Upper lobe of left lung (tissue), 6 donors: Measurements from ENCODE around the gene CCND1. TPM values are rescaled to one million over a fixed set of nuclear protein-coding genes. Genes with fewer than 3 reads are reported as not detected.

Experiments
- ATAC-seq, 2 donors: fragments of 200-7000 bp; cut with Tn5 transposase; one replicate each; pipeline ENCODE4 v1.9.1; 2022; ENCODE audit warnings: mild to moderate bottlenecking in 2 of 2, moderate library complexity in 2 of 2; ENCODE audit not compliant: low FRiP score in 2 of 2
- DNase-seq, 2 donors: peaks; one replicate each; pipeline ENCODE4 v3.0.0-alpha.2; 2019 to 2020
- H3K27ac ChIP-seq, 4 donors: fragments of 200-600 bp; sonication (generic); one replicate each; pipeline ENCODE4 v1.5.1; 2016 to 2019
- H3K27me3 ChIP-seq, 4 donors: fragments of 200-600 bp; sonication (generic); one replicate each; pipeline ENCODE4 v1.5.1; 2017 to 2019
- H3K36me3 ChIP-seq, 4 donors: fragments of 200-600 bp; sonication (generic); one replicate each; pipeline ENCODE4 v1.5.1; 2016 to 2019
- H3K4me1 ChIP-seq, 4 donors: fragments of 200-600 bp; sonication (generic); one replicate each; pipeline ENCODE4 v1.5.1; 2018 to 2019
- H3K4me3 ChIP-seq, 4 donors: fragments of 200-600 bp; sonication (generic); one replicate each; pipeline ENCODE4 v1.5.1; 2017 to 2019; ENCODE audit warnings: mild to moderate bottlenecking in 2 of 4, moderate library complexity in 1 of 4
- H3K9me3 ChIP-seq, 4 donors: fragments of 200-600 bp; sonication (generic); one replicate each; pipeline ENCODE4 v1.5.1; 2018 to 2019
- EP300 ChIP-seq, 4 donors: sonication (generic); formaldehyde crosslinking; IDR thresholded peaks; one replicate each; pipeline ENCODE4 v1.5.1; 2017; ENCODE audit warnings: antibody characterized with exemption in 4 of 4, control low read depth in 2 of 4
- POLR2A ChIP-seq, 4 donors: fragments of 450-650 bp; IDR thresholded peaks; one replicate each; pipeline ENCODE4 v1.5.1; 2016 to 2017; ENCODE audit warnings: antibody characterized with exemption in 4 of 4, mild to moderate bottlenecking in 2 of 4
- POLR2AphosphoS5 ChIP-seq, 2 donors: sonication (generic); formaldehyde crosslinking; IDR thresholded peaks; one replicate each; pipeline ENCODE4 v1.5.1; 2017; ENCODE audit warnings: antibody characterized with exemption in 2 of 2
- WGBS, 2 donors: methylation state at CpG; one replicate each; pipeline ENCODE4 v1.1.5; 2017 to 2018; 5-methylcytosine and 5-hydroxymethylcytosine counted together
- total RNA-seq, 6 donors: library from RNA; depleted of rRNA in 4 of 6; stranded (reverse); fragments of >200 nt in 4 of 6; gene quantifications; one replicate each; pipeline versions ENCODE4 v1.1.0 to v1.2.1, GENCODE V29; 2016 to 2021
- TF ChIP-seq, protein P1 (sequence below), 6 experiments: fragments of 450-650 bp in 4 of 6; fragments of 200-600 bp in 2 of 6; sonication (generic) in 2 of 6; IDR thresholded peaks; one replicate each; pipeline ENCODE4 v1.5.1; 2016 to 2019; ENCODE audit warnings: antibody characterized with exemption in 6 of 6
- donor health status: DM: no; HTN: no; CAD: no; lungs with moderate emphysema.
- donor health status: DM: no; HTN: yes; CAD: no; lungs with severe emphysema.

CCND1 gene
- total RNA-seq, 6 donors from 2014 or later, result 23.0 to 404 (median 237) TPM

DNA sequence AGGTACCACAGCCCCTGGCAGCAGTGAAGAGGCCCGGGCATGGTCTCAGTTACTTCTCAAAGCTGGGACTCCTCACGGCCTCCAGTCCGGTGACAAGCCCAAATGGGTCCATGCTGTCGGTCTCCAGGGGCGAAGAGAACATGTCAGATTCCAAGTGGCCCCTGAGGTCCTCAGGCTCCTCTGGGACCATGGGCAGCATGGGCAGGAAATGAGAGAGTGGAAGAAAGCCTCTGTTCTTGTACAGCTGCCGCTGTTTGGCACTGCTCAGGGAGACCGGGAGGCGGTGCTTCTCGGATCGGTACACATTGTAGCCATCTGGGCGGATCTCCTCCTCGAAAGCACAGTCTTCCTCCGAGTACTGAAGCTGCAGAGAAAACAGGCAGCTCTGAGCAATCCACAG, 58.3 kb downstream of the CCND1 start:
- no peak for DNase-seq
- Histone ChIP-seq H3K27me3 (peaks cover 0 to 25% (median 17%) of the 10 kb centered on the region in 4 donors), H3K27ac (no peak overlapping the region), H3K9me3 (no peaks in the 10 kb centered on the region), H3K4me3 (no peak overlapping the region), H3K4me1 (peaks cover 4 to 32% (median 13%) of the 10 kb centered on the region in 4 donors), H3K36me3 (no peaks in the 10 kb centered on the region)
- ATAC-seq, result no peak
- TF ChIP-seq POLR2AphosphoS5 (IDR thresholded peaks at IDR 0.05) (no peak), POLR2A (IDR thresholded peaks at IDR 0.05) (no peak)
- 71 to 81% methylated on average over 8 to 13 of the region's 13 CpGs for WGBS, 2 donors

DNA sequence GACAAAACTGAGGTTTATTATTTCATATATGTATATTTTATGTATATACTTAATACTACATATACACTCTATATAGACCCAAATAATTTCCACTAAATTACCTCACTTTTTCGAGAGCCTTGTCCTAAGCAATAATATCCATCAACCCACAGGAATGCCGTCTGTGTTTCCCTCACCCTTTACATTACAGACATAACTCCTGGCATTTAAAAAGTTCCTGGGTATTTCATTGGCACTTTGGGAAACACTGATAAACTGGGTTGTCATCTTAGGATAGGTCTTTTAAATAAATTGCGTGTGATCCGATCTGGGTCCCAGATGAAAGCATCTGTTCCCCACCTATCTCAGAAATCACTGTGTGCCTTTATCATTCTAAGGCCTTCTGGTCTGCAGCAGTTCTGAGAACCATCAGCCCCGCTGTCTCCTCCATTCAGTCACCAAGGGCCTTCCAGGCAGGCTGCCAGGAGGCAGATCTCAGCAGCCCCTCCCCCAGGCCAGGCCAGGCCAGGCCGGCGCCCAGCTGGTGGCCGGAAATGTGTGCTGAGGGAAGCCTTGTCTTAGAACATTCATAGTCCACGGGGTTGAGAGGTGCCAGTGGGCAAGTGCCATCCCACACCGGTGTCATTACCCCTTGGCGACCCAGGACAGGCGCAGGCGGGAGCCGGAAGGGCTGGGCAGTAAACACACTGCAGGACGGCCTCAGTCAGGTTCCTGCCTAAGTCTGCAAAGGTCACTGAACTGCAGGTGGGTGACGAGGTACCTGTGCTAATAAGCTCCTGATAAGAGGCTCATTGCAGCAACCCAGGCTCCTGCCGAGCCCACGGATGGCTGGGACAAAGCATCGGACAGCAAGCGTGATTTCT, 59.6 kb downstream of the CCND1 start:
- H3K36me3 ChIP-seq, result no peaks in the 10 kb centered on the region
- no peak overlapping the region for H3K4me3 ChIP-seq
- H3K27ac ChIP-seq, result no peak overlapping the region
- H3K27me3 ChIP-seq, result peaks cover 0 to 38% (median 27%) of the 10 kb centered on the region in 4 donors
- 34% methylated on average over 9 to 16 of the region's 20 CpGs for WGBS, 2 donors
- DNase-seq (peak; percentile 72 to 83), ATAC-seq (peak; percentile 40 to 69)
- H3K4me1 ChIP-seq, result peaks cover 10 to 44% (median 22%) of the 10 kb centered on the region in 4 donors
- TF ChIP-seq POLR2A (IDR thresholded peaks at IDR 0.05) (no peak), POLR2AphosphoS5 (IDR thresholded peaks at IDR 0.05) (peak in 1 of 2 donors; percentile 17), EP300 (IDR thresholded peaks at IDR 0.05) (no peak)
- TF ChIP-seq, protein P1, sequence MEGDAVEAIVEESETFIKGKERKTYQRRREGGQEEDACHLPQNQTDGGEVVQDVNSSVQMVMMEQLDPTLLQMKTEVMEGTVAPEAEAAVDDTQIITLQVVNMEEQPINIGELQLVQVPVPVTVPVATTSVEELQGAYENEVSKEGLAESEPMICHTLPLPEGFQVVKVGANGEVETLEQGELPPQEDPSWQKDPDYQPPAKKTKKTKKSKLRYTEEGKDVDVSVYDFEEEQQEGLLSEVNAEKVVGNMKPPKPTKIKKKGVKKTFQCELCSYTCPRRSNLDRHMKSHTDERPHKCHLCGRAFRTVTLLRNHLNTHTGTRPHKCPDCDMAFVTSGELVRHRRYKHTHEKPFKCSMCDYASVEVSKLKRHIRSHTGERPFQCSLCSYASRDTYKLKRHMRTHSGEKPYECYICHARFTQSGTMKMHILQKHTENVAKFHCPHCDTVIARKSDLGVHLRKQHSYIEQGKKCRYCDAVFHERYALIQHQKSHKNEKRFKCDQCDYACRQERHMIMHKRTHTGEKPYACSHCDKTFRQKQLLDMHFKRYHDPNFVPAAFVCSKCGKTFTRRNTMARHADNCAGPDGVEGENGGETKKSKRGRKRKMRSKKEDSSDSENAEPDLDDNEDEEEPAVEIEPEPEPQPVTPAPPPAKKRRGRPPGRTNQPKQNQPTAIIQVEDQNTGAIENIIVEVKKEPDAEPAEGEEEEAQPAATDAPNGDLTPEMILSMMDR (IDR thresholded peaks at IDR 0.05), result no peak
- H3K9me3 ChIP-seq, result no peaks in the 10 kb centered on the region

DNA sequence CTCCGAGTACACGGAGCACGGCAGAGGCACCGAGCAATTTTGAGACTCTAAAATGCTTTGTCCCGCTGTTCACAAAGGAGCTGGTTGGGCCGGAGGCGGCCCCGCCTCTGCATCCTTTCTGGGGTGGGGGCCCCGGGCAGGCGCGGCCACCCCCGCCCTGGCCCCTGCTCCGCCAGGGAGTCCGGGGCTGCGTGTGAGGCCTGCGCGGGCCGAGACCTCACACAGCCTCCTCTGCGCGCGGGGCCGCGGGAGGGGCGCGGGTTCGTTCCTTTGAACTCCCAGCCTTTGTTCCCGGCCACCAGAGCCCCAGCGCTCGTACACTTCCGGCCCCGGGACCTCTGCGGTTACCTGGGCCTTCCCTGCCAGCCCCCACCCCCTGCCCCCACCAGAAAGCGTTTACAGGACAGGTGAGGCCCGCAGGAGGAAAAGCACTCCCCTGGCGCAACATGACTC, 61.3 kb downstream of the CCND1 start:
- H3K4me1 ChIP-seq, result peaks cover 10 to 44% (median 22%) of the 10 kb centered on the region in 4 donors
- H3K27ac ChIP-seq, result no peak overlapping the region
- H3K4me3 ChIP-seq, result no peak overlapping the region
- DNase-seq (peak in 1 of 2 donors; percentile 71), ATAC-seq (no peak)
- no peaks in the 10 kb centered on the region for H3K36me3 ChIP-seq
- TF ChIP-seq POLR2AphosphoS5 (IDR thresholded peaks at IDR 0.05) (no peak), EP300 (IDR thresholded peaks at IDR 0.05) (no peak), POLR2A (IDR thresholded peaks at IDR 0.05) (no peak)
- TF ChIP-seq, protein P1 (IDR thresholded peaks at IDR 0.05), result no peak
- WGBS, 2 donors, result 3 to 10% methylated on average over 3 to 26 of the region's 35 CpGs
- no peaks in the 10 kb centered on the region for H3K9me3 ChIP-seq
- peaks cover 0 to 46% (median 27%) of the 10 kb centered on the region in 4 donors for H3K27me3 ChIP-seq

DNA sequence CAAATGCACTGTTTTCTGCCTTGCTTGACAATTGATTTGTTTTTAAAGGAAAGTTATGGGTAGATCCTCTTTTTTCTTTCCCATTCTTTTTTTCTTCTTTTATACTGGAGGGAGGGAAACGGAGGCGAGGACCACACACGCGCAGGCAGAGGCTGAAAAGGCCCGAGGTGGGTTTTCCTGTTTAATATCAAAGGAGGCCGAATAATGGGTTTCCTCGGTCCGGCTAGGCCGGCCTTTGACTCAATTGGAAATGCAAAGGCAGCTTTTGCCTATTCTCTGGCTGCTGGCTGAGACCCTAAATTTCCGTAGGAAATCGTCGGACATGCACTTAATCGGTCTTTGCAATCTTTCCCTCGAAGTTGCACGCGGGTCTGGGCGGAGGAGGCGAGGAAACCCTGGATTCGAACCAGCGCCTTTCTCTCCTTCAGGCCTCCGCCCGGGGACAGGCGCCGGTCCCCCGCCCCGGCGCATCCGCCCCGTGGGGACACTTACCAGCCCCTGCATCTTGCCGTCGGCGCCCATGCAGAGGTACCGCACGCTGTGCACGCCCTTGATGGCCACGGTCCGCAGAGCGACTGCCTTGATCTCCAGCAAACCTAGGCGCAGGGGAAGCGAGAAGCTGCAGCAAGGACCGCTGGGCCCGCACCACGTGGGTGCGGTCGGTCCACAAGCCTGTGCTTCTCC, 62.0 kb downstream of the CCND1 start:
- DNase-seq (peak in 1 of 2 donors; percentile 68), ATAC-seq (no peak)
- no peaks in the 10 kb centered on the region for H3K36me3 ChIP-seq
- TF ChIP-seq, protein P1 (IDR thresholded peaks at IDR 0.05), result no peak
- TF ChIP-seq POLR2A (IDR thresholded peaks at IDR 0.05), result no peak
- TF ChIP-seq POLR2AphosphoS5 (IDR thresholded peaks at IDR 0.05), result no peak
- no peak for TF ChIP-seq EP300 (IDR thresholded peaks at IDR 0.05)
- no peak overlapping the region for H3K4me3 ChIP-seq
- no peak overlapping the region for H3K27ac ChIP-seq
- H3K9me3 ChIP-seq, result no peaks in the 10 kb centered on the region
- H3K4me1 ChIP-seq, result peaks cover 10 to 44% (median 22%) of the 10 kb centered on the region in 4 donors
- WGBS, 2 donors, result 11 to 13% methylated on average over 12 to 18 of the region's 45 CpGs
- H3K27me3 ChIP-seq, result peaks cover 0 to 46% (median 27%) of the 10 kb centered on the region in 4 donors

DNA sequence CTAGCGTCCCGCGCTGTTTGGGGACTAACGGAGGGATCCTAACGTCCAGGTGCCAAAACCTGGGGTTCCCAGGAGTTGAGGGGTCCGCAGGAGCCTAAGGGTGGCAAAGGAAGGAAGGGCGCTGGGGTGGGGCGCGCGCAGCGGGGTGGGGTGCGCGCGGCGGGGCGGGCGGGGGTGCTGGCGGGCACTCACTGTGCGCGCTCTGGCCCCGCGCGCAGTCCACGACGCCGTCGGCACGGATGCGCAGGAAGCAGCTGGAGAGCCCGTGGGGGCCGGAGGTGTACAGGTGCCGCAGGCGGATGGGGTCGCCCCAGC, 62.5 kb downstream of the CCND1 start:
- TF ChIP-seq, protein P1 (IDR thresholded peaks at IDR 0.05), result no peak
- no peak for TF ChIP-seq POLR2A (IDR thresholded peaks at IDR 0.05)
- peaks cover 10 to 44% (median 22%) of the 10 kb centered on the region in 4 donors for H3K4me1 ChIP-seq
- H3K9me3 ChIP-seq, result no peaks in the 10 kb centered on the region
- DNase-seq (peak in 1 of 2 donors; percentile 74), ATAC-seq (no peak)
- H3K27me3 ChIP-seq, result peaks cover 0 to 46% (median 27%) of the 10 kb centered on the region in 4 donors
- H3K4me3 ChIP-seq, result no peak overlapping the region
- H3K27ac ChIP-seq, result no peak overlapping the region
- H3K36me3 ChIP-seq, result no peaks in the 10 kb centered on the region
- 7% methylated on average over 22 of the region's 34 CpGs; no CpG with 5 or more reads in 1 of the 2 donors for WGBS, 2 donors
